T follicular helper cell (primary cell): ENCODE data around the gene POU6F2.

Experiments used
- DNase-seq: peaks from one replicate; pipeline ENCODE4 v3.0.0-alpha.2; 2020; ENCODE audit warnings: low read depth

POU6F2 gene

GRCh38 chr7:39249635-39250152, 272.0 kb downstream of the POU6F2 start:
- DNase-seq = no peak

- no peak for DNase-seq
These were observed 275.2 kb downstream of the POU6F2 start for GRCh38 chr7:39252916-39253315.

- DNase-seq = no peak
These were observed 281.8 kb downstream of the POU6F2 start for GRCh38 chr7:39259391-39260003.

- DNase-seq = no peak
These were observed 282.7 kb downstream of the POU6F2 start for GRCh38 chr7:39260279-39260844.

- DNase-seq = no peak
These were observed 284.1 kb downstream of the POU6F2 start for GRCh38 chr7:39261771-39262170.

- no peak for DNase-seq
These were observed 288.2 kb downstream of the POU6F2 start for GRCh38 chr7:39265641-39266591.

- no peak for DNase-seq
These were observed 291.3 kb downstream of the POU6F2 start for GRCh38 chr7:39269034-39269433.

- no peak for DNase-seq
These were observed 292.3 kb downstream of the POU6F2 start for GRCh38 chr7:39270018-39270417.

- no peak for DNase-seq
These were observed 293.7 kb downstream of the POU6F2 start for GRCh38 chr7:39271402-39271801.

GRCh38 chr7:39272111-39272510, 294.4 kb downstream of the POU6F2 start:
- no peak for DNase-seq

GRCh38 chr7:39272691-39273090, 295.0 kb downstream of the POU6F2 start:
- no peak for DNase-seq

- DNase-seq = no peak
These were observed 302.6 kb downstream of the POU6F2 start for GRCh38 chr7:39280337-39280736.

- DNase-seq = no peak
These were observed 307.5 kb downstream of the POU6F2 start for GRCh38 chr7:39285256-39285655.

GRCh38 chr7:39288303-39288702, 310.6 kb downstream of the POU6F2 start:
- DNase-seq = no peak

GRCh38 chr7:39291628-39292410, 314.1 kb downstream of the POU6F2 start:
- DNase-seq = no peak

- DNase-seq = no peak
These were observed 315.5 kb downstream of the POU6F2 start for GRCh38 chr7:39293056-39293823.

GRCh38 chr7:39294022-39294421, 316.3 kb downstream of the POU6F2 start:
- no peak for DNase-seq

- no peak for DNase-seq
These were observed 318.1 kb downstream of the POU6F2 start for GRCh38 chr7:39295796-39296195.

- no peak for DNase-seq
These were observed 322.0 kb downstream of the POU6F2 start for GRCh38 chr7:39299695-39300094.

- no peak for DNase-seq
These were observed 322.6 kb downstream of the POU6F2 start for GRCh38 chr7:39300276-39300675.

- no peak for DNase-seq
These were observed 323.8 kb downstream of the POU6F2 start for GRCh38 chr7:39301543-39301942.
